Nephron progenitor cell (in vitro differentiated cells): Measurements from ENCODE around the gene RSKR.

Experiments
- DNase-seq: peaks from one replicate; pipeline ENCODE4 v3.0.0; 2021
- H3K27ac Mint-ChIP-seq: 2 replicates; pipeline ENCODE4 v1.8.0; 2021; ENCODE audit warnings: mild to moderate bottlenecking, moderate library complexity, mixed read lengths
- H3K27me3 Mint-ChIP-seq: 2 replicates; pipeline ENCODE4 v1.8.0; 2021; ENCODE audit warnings: mild to moderate bottlenecking, low read depth, mixed read lengths; ENCODE audit not compliant: poor library complexity
- H3K36me3 Mint-ChIP-seq: 2 replicates; pipeline ENCODE4 v1.8.0; 2021; ENCODE audit warnings: low read depth, mixed read lengths
- H3K4me1 Mint-ChIP-seq: 2 replicates; pipeline ENCODE4 v1.8.0; 2021; ENCODE audit warnings: mixed read lengths
- H3K4me3 Mint-ChIP-seq: 2 replicates; pipeline ENCODE4 v1.8.0; 2021; ENCODE audit warnings: mild to moderate bottlenecking, moderate library complexity, mixed read lengths
- H3K9me3 Mint-ChIP-seq: 2 replicates; pipeline ENCODE4 v1.8.0; 2021; ENCODE audit warnings: mild to moderate bottlenecking, moderate library complexity, mixed read lengths
- CTCF ChIP-seq: fragments of 200-600 bp; sonication (generic); IDR thresholded peaks from 2 replicates; pipeline ENCODE4 v1.5.0; 2021; ENCODE audit warnings: antibody characterized with exemption

The RSKR gene

GRCh38 chr17:28569446-28569845 lies 44.5 kb downstream of the RSKR start:
- no peak for DNase-seq
- no peak for TF ChIP-seq CTCF
- H3K36me3 Mint-ChIP-seq, result peaks cover 36% of the 10 kb centered on the region
- peaks cover 12% of the 10 kb centered on the region for H3K27me3 Mint-ChIP-seq
- no peak overlapping the region for H3K27ac Mint-ChIP-seq
- H3K4me1 Mint-ChIP-seq, result peaks cover 26% of the 10 kb centered on the region
- no peaks in the 10 kb centered on the region for H3K9me3 Mint-ChIP-seq
- peak overlapping the region; percentile 97 for H3K4me3 Mint-ChIP-seq

GRCh38 chr17:28567604-28568003 lies 46.4 kb downstream of the RSKR start:
- no peak for TF ChIP-seq CTCF
- peak overlapping the region; percentile 39 for H3K27ac Mint-ChIP-seq
- peaks cover 4% of the 10 kb centered on the region for H3K27me3 Mint-ChIP-seq
- H3K4me3 Mint-ChIP-seq, result no peak overlapping the region
- DNase-seq, result no peak
- no peaks in the 10 kb centered on the region for H3K9me3 Mint-ChIP-seq
- H3K4me1 Mint-ChIP-seq, result peaks cover 26% of the 10 kb centered on the region
- peaks cover 34% of the 10 kb centered on the region for H3K36me3 Mint-ChIP-seq

- Mint-ChIP-seq H3K4me3 (no peak overlapping the region), H3K4me1 (no peaks in the 10 kb centered on the region), H3K36me3 (peaks cover 47% of the 10 kb centered on the region), H3K9me3 (no peaks in the 10 kb centered on the region), H3K27me3 (no peaks in the 10 kb centered on the region), H3K27ac (no peak overlapping the region)
- TF ChIP-seq CTCF, result no peak
- no peak for DNase-seq
Measured at GRCh38 chr17:28563475-28563874, 50.5 kb downstream of the RSKR start.
